ENCODE data around the gene MKI67. TPM values are rescaled to one million over a fixed set of nuclear protein-coding genes. Genes with fewer than 3 reads are reported as not detected.

The MKI67 gene
- total and polyA plus RNA-seq, 2 donors (not counting 3 experiments of a cell fraction or from before 2014, with no cell fraction given) = 16.2 to 125 TPM

DNA sequence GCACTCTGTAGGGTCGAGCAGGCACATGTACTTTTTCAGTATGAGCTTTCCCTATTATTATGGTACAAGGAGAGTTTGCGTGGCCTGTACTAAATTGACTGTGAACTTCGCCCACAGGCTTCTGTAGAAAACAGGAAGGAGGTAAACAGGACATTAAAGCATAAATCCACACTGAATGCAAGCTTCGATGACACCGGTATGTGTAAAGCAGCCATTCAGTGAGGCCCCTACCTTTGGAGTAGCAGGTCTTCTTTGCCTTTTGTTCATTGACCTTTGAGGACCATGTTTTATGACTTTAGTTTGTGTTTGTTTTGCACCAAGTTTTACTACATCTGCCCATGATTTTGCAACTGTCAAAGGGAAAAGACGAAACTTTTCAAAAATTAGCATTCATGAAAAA, 14.5 kb downstream of the MKI67 start:
- no peak overlapping the region for H3K4me3 ChIP-seq (replicated peaks in 1 of 3; ENCODE audit: insufficient read depth in 1 of 3, low read depth in 1 of 3, low read length in 3 of 3)
- no peaks in the 10 kb centered on the region for H3K9me3 ChIP-seq (replicated peaks; ENCODE audit: control insufficient read depth, insufficient read depth, low read length)
- FAIRE-seq (no peak), DNase-seq (ENCODE audit: low read depth, low spot score) (no peak)
- H3K4me1 ChIP-seq (ENCODE audit: control insufficient read depth, extremely low read depth, insufficient read depth, low read length) = no peaks in the 10 kb centered on the region
- H2AFZ ChIP-seq (ENCODE audit: low read depth, low read length) = no peak overlapping the region
- intact Hi-C loops (cut with micrococcal nuclease) = no loop called here
- ChIA-PET POLR2A (no interaction called here), CTCF (interaction anchor here (0.6 kb wide), 1 partner anchor 14 kb away, joined by 3 read pairs; the partner anchor contains the start of gene MKI67)
- no peaks in the 10 kb centered on the region for H3K27me3 ChIP-seq (ENCODE audit: control insufficient read depth in 2 of 2, insufficient read depth in 2 of 2, low read length in 2 of 2)
- BruUV-seq (replicated peaks) = no TSS peak
- H3K9me1 ChIP-seq (replicated peaks; ENCODE audit: control insufficient read depth, extremely low read depth, insufficient read depth, low read length) = no peaks in the 10 kb centered on the region
- dilution Hi-C loops (cut with MboI; ENCODE audit: extremely low pct_ligation_motif_present, low sequenced_read_pairs) = no loop called here
- H3K9ac ChIP-seq (replicated peaks; ENCODE audit: extremely low read depth, insufficient read depth, low read length) = no peak overlapping the region
- H3K36me3 ChIP-seq (ENCODE audit: control insufficient read depth in 2 of 2, extremely low read depth in 1 of 2, insufficient read depth in 2 of 2, low read length in 2 of 2) = peaks cover 6 to 64% of the 10 kb centered on the region in 2 experiments
- H3K79me2 ChIP-seq (ENCODE audit: control insufficient read depth, insufficient read depth, low read length) = peaks cover 63% of the 10 kb centered on the region
- no peak overlapping the region for H3K4me2 ChIP-seq (ENCODE audit: insufficient read depth, low read length)
- peaks cover 2% of the 10 kb centered on the region for H4K20me1 ChIP-seq (replicated peaks; ENCODE audit: control insufficient read depth, extremely low read depth, insufficient read depth, low read length)
- TF ChIP-seq, protein P1, sequence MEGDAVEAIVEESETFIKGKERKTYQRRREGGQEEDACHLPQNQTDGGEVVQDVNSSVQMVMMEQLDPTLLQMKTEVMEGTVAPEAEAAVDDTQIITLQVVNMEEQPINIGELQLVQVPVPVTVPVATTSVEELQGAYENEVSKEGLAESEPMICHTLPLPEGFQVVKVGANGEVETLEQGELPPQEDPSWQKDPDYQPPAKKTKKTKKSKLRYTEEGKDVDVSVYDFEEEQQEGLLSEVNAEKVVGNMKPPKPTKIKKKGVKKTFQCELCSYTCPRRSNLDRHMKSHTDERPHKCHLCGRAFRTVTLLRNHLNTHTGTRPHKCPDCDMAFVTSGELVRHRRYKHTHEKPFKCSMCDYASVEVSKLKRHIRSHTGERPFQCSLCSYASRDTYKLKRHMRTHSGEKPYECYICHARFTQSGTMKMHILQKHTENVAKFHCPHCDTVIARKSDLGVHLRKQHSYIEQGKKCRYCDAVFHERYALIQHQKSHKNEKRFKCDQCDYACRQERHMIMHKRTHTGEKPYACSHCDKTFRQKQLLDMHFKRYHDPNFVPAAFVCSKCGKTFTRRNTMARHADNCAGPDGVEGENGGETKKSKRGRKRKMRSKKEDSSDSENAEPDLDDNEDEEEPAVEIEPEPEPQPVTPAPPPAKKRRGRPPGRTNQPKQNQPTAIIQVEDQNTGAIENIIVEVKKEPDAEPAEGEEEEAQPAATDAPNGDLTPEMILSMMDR (IDR thresholded peaks at IDR 0.05; ENCODE audit: extremely low read depth in 1 of 2, insufficient read depth in 1 of 2, low read depth in 1 of 2, low read length in 2 of 2) = no peak
- TF ChIP-seq POLR2A (IDR thresholded peaks at IDR 0.05; ENCODE audit: low read depth, low read length) (no peak), MYC (IDR thresholded peaks at IDR 0.05; ENCODE audit: low read depth, low read length) (no peak), GATA2 (IDR thresholded peaks at IDR 0.05; ENCODE audit: insufficient read depth, insufficient read length, low read depth, low read length) (no peak), POLR2AphosphoS5 (IDR thresholded peaks at IDR 0.05; ENCODE audit: insufficient read depth, low read depth, low read length) (no peak), EZH2 (IDR thresholded peaks at IDR 0.05; ENCODE audit: borderline replicate concordance, low read depth, low read length, severe bottlenecking) (no peak), JUN (IDR thresholded peaks at IDR 0.05; ENCODE audit: borderline replicate concordance, insufficient read depth, insufficient read length, low read depth) (no peak), MAX (IDR thresholded peaks at IDR 0.05; ENCODE audit: insufficient read depth, insufficient read length) (no peak), FOS (IDR thresholded peaks at IDR 0.05; ENCODE audit: borderline replicate concordance, insufficient read depth, low read length) (no peak)
- no peak overlapping the region for H3K27ac ChIP-seq (ENCODE audit: insufficient read depth, low read depth, low read length)
